ENCODE data around the gene POF1B.

The POF1B gene

GRCh38 chrX:85244450-85245211 is 134.8 kb downstream of the POF1B start:
- Histone ChIP-seq H4K20me1 (peaks cover 0 to 7% (median 0%) of the 10 kb centered on the region in 11 experiments; a peak in 1 of 22 replicates), H3K9me3 (replicated peaks in 1 of 11) (peaks cover 0 to 7% (median 0%) of the 10 kb centered on the region in 11 experiments; a peak in 2 of 22 replicates), H3K4me3 (peak overlapping the region; percentile 60 to 77 (median 73)), H3K27ac (peak overlapping the region in 10 of 11 experiments; percentile 59 to 89 (median 82); a peak in 21 of 22 replicates), H3K27me3 (peaks cover 13 to 72% (median 59%) of the 10 kb centered on the region in 11 experiments; a peak in 21 of 22 replicates), H3K9ac (peak overlapping the region; percentile 65 to 90 (median 83)), H3K4me1 (peaks cover 0 to 12% (median 5%) of the 10 kb centered on the region in 10 experiments; a peak in 9 of 20 replicates), H3K4me2 (peak overlapping the region; percentile 39 to 80 (median 56)), H3K36me3 (peaks cover 0 to 10% (median 0%) of the 10 kb centered on the region in 11 experiments; a peak in 2 of 22 replicates)
- no peak for TF ChIP-seq Cebpa-rat (IDR thresholded peaks at IDR 0.05)

GRCh38 chrX:85243761-85244449 is 135.6 kb downstream of the POF1B start, which contains the start of the genes SATL1 and ZNF711:
Gene SATL1 (minus strand): TSS chrX:85243779. CDS start chrX:85108968, 134,811 bp downstream.
Gene ZNF711 (plus strand): TSS chrX:85243991. CDS start chrX:85247573, 3,582 bp downstream.
- Histone ChIP-seq H3K4me3 (peak within 1 kb of the TSS; percentile 60 to 77 (median 73)), H3K27ac (peak within 1 kb of the TSS in 10 of 11 experiments; percentile 59 to 89 (median 82); a peak in 21 of 22 replicates), H3K9ac (peak within 1 kb of the TSS; percentile 65 to 90 (median 83)), H3K4me2 (peak within 1 kb of the TSS; percentile 39 to 80 (median 56)), H3K27me3 (peaks cover 13 to 71% (median 58%) of the 10 kb centered on the region in 11 experiments; a peak in 21 of 22 replicates), H3K36me3 (peaks cover 0 to 10% (median 0%) of the 10 kb centered on the region in 11 experiments; a peak in 1 of 22 replicates), H3K4me1 (peaks cover 0 to 12% (median 5%) of the 10 kb centered on the region in 10 experiments; a peak in 9 of 20 replicates), H4K20me1 (peaks cover 0 to 7% (median 0%) of the 10 kb centered on the region in 11 experiments; a peak in 1 of 22 replicates), H3K9me3 (replicated peaks in 1 of 11) (peaks cover 0 to 7% (median 0%) of the 10 kb centered on the region in 11 experiments; a peak in 2 of 22 replicates)
- no peak for TF ChIP-seq Cebpa-rat (IDR thresholded peaks at IDR 0.05)

- H3K36me3 ChIP-seq = 0 out of 22 replicates have a peak, but pooled peaks cover 0 to 3% (median 0%) of the 10 kb centered on the region in 11 experiments
- H4K20me1 ChIP-seq = peaks cover 0 to 7% (median 0%) of the 10 kb centered on the region in 11 experiments; a peak in 1 of 22 replicates
- H3K4me3 ChIP-seq = no peak overlapping the region; a peak in 2 of 20 replicates
- H3K4me2 ChIP-seq = peak overlapping the region in 6 of 11 experiments; percentile 39 to 60 (median 50); a peak in 7 of 22 replicates
- TF ChIP-seq Cebpa-rat (IDR thresholded peaks at IDR 0.05) = 0 out of 22 replicates have a peak, but pooled peaks of 1 of the 11 experiments have one; percentile 31
- peaks cover 10 to 69% (median 56%) of the 10 kb centered on the region in 11 experiments; a peak in 20 of 22 replicates for H3K27me3 ChIP-seq
- H3K9ac ChIP-seq = no peak overlapping the region
- peaks cover 0 to 7% (median 0%) of the 10 kb centered on the region in 11 experiments; a peak in 2 of 22 replicates for H3K9me3 ChIP-seq (replicated peaks in 1 of 11)
- no peak overlapping the region for H3K27ac ChIP-seq
- peaks cover 0 to 12% (median 5%) of the 10 kb centered on the region in 10 experiments; a peak in 9 of 20 replicates for H3K4me1 ChIP-seq
These were observed 136.3 kb downstream of the POF1B start for GRCh38 chrX:85243155-85243554.

Data from BLaER1 treated with 17β-estradiol and CSF1 and Interleukin-3, amounts not matched to agents 10 nM and 100 nM (cell line).